Stimulated activated effector memory CD8-positive, alpha-beta T cell treated with anti-CD3 and anti-CD28 coated beads, Interleukin-12 subunit alpha, Interleukin-12 subunit beta, amount 100 ng/mL, for 72 hours (primary cell): ENCODE results near the gene JMJD7.

Source experiments
- ATAC-seq: fragments of 150-1000 bp; cut with Tn5 transposase; 2 replicates; pipeline ENCODE4 v1.10.0; 2021
- DNase-seq, 2 donors: peaks; one replicate each; pipeline ENCODE4 v3.0.0; 2021 to 2022; ENCODE audit warnings: low spot score in 2 of 2
- H3K27ac Mint-ChIP-seq: one replicate; pipeline ENCODE4 v1.8.0; 2022; ENCODE audit warnings: mild to moderate bottlenecking, mixed read lengths
- H3K36me3 Mint-ChIP-seq: one replicate; pipeline ENCODE4 v1.8.0; 2022; ENCODE audit warnings: mild to moderate bottlenecking, mixed read lengths
- H3K4me1 Mint-ChIP-seq: one replicate; pipeline ENCODE4 v1.8.0; 2022; ENCODE audit warnings: mixed read lengths
- H3K4me3 Mint-ChIP-seq: one replicate; pipeline ENCODE4 v1.8.0; 2022; ENCODE audit warnings: mild to moderate bottlenecking, mixed read lengths
- H3K9me3 Mint-ChIP-seq: one replicate; pipeline ENCODE4 v1.8.0; 2022; ENCODE audit warnings: mixed read lengths

The JMJD7 gene

DNA sequence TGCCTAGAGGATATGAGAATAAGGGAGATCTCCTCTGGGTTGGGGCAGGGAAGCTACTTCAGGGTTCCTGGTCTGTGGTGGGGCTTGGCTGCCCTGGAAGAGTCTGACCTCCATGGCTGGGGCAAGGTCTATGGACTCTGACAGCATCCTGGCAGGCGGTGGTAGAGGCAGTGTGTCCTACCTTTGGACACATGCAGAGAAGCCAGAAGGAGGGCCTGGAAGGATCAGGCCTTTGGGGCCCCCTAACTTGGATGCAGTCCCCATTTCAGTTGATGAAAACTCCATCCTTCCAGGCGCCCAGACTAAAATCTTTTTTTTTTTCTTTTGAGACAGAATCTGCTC is 55.6 kb downstream of the JMJD7 start:
- Mint-ChIP-seq H3K27ac (no peak overlapping the region), H3K4me1 (peaks cover 50% of the 10 kb centered on the region), H3K9me3 (no peaks in the 10 kb centered on the region), H3K36me3 (no peaks in the 10 kb centered on the region), H3K4me3 (no peak overlapping the region)
- ATAC-seq = no peak
- DNase-seq = no peak

DNA sequence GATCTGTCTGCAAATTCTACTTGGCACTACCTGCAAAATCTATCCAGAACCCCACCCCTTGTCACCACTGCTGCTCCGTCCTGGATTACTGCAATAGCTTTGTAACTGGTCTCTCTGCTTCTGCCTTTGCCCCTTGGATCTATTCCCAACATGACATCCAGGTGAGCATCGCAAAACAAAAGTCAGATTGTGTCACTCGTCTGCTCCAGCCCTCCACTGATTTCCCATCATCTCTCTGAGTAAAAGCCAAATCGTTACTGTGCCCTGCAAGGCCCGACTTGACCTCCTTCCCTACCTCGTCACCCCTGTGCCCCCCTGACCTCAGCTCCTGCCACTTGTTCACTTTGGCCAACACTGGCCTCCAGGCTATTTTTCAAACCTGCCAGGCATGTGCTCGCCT is 56.6 kb downstream of the JMJD7 start:
- H3K27ac Mint-ChIP-seq = no peak overlapping the region
- H3K4me1 Mint-ChIP-seq = peaks cover 54% of the 10 kb centered on the region
- DNase-seq = no peak
- no peak for ATAC-seq
- H3K9me3 Mint-ChIP-seq = no peaks in the 10 kb centered on the region
- H3K36me3 Mint-ChIP-seq = no peaks in the 10 kb centered on the region
- no peak overlapping the region for H3K4me3 Mint-ChIP-seq

DNA sequence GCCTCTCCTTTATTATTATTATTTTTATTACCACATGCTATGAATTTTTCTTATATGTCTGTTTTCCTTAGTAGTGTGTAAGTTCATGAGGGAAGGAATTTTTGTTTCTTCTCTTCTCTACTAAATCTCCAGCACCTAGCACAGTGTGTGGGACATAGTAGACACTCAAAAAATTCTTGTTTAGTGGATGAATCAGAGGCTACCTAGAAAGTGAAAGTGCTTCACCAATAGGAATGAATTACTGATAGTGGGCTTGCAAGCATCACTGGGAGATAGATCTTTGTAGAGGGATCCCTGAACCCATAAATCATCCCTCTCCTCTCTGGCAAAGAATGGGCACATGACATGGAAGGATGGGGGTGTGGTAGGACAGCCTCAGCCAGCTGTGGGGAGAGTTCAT is 57.4 kb downstream of the JMJD7 start:
- Mint-ChIP-seq H3K36me3 (no peaks in the 10 kb centered on the region), H3K4me1 (peaks cover 57% of the 10 kb centered on the region), H3K4me3 (no peak overlapping the region), H3K9me3 (no peaks in the 10 kb centered on the region), H3K27ac (no peak overlapping the region)
- ATAC-seq (no peak), DNase-seq (no peak)

DNA sequence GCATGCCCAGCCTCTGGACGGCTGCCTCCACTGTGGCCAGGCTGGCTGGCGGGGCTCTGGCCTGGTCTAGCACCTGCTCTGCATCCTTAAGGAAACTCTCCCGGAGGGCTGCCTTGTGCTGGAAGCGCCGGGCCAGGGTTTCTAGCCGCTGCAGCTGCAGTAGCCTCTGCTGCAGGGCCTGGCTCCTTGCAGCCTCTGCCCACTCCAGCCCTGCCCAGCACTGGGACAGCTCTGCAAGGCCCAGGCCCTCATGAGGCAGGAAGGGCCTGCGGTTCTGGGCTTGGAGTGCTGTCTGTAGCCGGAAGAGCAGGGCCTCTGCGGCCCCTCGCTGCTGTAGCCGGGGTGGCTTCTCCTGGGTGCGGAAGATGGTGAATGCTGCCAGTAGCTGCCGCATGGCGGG is 57.9 kb downstream of the JMJD7 start:
- no peaks in the 10 kb centered on the region for H3K9me3 Mint-ChIP-seq
- no peaks in the 10 kb centered on the region for H3K36me3 Mint-ChIP-seq
- peaks cover 56% of the 10 kb centered on the region for H3K4me1 Mint-ChIP-seq
- ATAC-seq (no peak), DNase-seq (no peak)
- H3K27ac Mint-ChIP-seq = no peak overlapping the region
- H3K4me3 Mint-ChIP-seq = no peak overlapping the region

DNA sequence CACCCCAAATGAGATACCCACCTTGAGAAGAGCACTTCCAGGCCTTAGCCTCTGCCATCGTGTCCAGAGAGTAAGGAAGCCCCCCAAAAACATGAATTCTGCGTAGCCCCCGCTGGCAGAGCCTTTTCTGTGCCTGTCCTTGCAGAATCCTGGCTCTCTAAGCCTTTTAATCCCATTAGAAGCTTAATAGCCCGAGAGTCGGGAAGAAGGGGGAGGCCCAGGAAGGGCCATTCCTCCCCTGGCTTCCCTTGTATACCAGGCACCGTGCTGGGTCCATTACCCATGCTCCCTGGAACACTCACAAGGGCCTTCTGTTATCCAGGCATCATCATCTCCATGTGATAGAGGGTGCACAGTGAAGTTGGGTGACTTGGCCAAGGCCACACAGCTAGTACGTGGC is 58.8 kb downstream of the JMJD7 start:
- Mint-ChIP-seq H3K9me3 (no peaks in the 10 kb centered on the region), H3K36me3 (no peaks in the 10 kb centered on the region), H3K4me3 (no peak overlapping the region), H3K27ac (peak overlapping the region; percentile 95), H3K4me1 (peaks cover 48% of the 10 kb centered on the region)
- DNase-seq (no peak), ATAC-seq (no peak)

DNA sequence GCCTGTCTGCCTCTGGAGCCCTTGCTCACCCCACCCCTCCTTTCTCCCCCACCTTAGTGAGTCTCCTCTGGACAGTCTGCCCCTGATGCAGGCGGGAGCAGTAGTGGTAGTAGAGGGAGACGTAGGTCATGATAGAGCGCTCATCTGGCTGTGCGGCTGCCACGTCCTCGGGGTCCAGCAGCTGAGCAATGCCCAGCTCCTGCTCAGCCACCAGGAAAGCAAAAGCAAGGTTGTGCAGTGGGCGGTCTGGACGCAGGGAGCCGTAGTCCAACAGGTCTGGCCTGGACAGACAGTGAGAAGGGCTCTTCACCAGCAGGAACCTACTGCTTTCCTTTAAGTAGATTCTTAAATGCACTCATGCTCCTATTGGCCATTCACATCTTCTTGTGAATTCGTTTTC is 59.3 kb downstream of the JMJD7 start:
- H3K27ac Mint-ChIP-seq = peak overlapping the region; percentile 95
- H3K4me3 Mint-ChIP-seq = no peak overlapping the region
- H3K4me1 Mint-ChIP-seq = peaks cover 49% of the 10 kb centered on the region
- no peak for DNase-seq
- H3K9me3 Mint-ChIP-seq = no peaks in the 10 kb centered on the region
- no peaks in the 10 kb centered on the region for H3K36me3 Mint-ChIP-seq
- no peak for ATAC-seq
